WTC11 (cell line): Measurements from ENCODE around the gene INHBC.

Experiments used
- CREM ChIP-seq: sonication (generic); formaldehyde crosslinking; IDR thresholded peaks from 2 replicates; pipeline ENCODE4 v1.8.1; 2022; ENCODE audit warnings: mild to moderate bottlenecking, missing genetic modification reagents, moderate library complexity
- CTCF ChIP-seq: fragments of 200-600 bp; IDR thresholded peaks from 2 replicates; pipeline ENCODE4 v1.8.0; 2022; ENCODE audit warnings: antibody characterized with exemption
- HMGXB4 ChIP-seq: sonication (generic); formaldehyde crosslinking; IDR thresholded peaks from 2 replicates; pipeline ENCODE4 v1.8.1; 2023; ENCODE audit warnings: mild to moderate bottlenecking, moderate library complexity, missing genetic modification reagents
- NR3C1 ChIP-seq: sonication (generic); formaldehyde crosslinking; conservative IDR thresholded peaks from 2 replicates; pipeline ENCODE4 v1.8.1; 2023; ENCODE audit warnings: low read depth, mild to moderate bottlenecking, missing genetic modification reagents
- ZNF121 ChIP-seq: sonication (generic); formaldehyde crosslinking; IDR thresholded peaks from 2 replicates; pipeline ENCODE4 v1.8.0; 2023; ENCODE audit warnings: missing genetic modification reagents
- ZNF232 ChIP-seq: sonication (generic); formaldehyde crosslinking; IDR thresholded peaks from 2 replicates; pipeline ENCODE4 v1.8.0; 2022; ENCODE audit warnings: mild to moderate bottlenecking, missing genetic modification reagents
- ZNF512 ChIP-seq: sonication (generic); formaldehyde crosslinking; IDR thresholded peaks from 2 replicates; pipeline ENCODE4 v1.8.1; 2022; ENCODE audit warnings: missing genetic modification reagents, borderline replicate concordance
- TF ChIP-seq, protein P1 (sequence below): sonication (generic); formaldehyde crosslinking; IDR thresholded peaks from 2 replicates; pipeline ENCODE4 v1.8.0; 2022; ENCODE audit warnings: mild to moderate bottlenecking, missing genetic modification reagents
- TF ChIP-seq, protein P2 (sequence below): fragments of 250-450 bp; sonication (Bioruptor Pico); IDR thresholded peaks from 2 replicates; pipeline ENCODE4 v1.9.0; 2021; ENCODE audit warnings: moderate library complexity, mild to moderate bottlenecking, inconsistent platforms, borderline replicate concordance

DNA sequence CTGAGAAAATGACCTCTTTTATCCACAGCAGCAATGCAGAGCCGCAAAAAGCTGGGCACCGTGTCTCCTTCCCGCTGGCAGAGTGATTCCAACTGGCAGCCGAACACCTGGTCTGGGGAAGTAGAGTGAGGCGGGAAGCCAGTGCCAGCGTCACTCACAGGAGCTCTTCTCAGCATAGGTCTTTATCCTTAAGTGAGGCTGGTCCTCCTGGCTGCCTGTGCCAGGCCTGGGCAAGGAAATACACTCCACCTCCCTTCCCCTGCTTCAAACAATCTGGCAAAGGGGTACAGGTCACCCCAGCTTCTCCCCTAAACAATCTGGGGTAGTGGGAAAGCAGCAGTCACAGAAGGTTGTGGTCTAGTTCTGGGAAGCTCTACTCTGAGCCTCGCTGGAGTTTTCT, 40.3 kb downstream of the INHBC start:
- TF ChIP-seq ZNF512 (CRISPR knock-in tag) (no peak), ZNF121 (no peak), NR3C1 (CRISPR knock-in tag) (no peak), CREM (CRISPR knock-in tag) (no peak), CTCF (no peak), HMGXB4 (no peak), ZNF232 (CRISPR knock-in tag) (no peak)
- TF ChIP-seq, protein P1, sequence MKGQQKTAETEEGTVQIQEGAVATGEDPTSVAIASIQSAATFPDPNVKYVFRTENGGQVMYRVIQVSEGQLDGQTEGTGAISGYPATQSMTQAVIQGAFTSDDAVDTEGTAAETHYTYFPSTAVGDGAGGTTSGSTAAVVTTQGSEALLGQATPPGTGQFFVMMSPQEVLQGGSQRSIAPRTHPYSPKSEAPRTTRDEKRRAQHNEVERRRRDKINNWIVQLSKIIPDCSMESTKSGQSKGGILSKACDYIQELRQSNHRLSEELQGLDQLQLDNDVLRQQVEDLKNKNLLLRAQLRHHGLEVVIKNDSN = no peak
- TF ChIP-seq, protein P2, sequence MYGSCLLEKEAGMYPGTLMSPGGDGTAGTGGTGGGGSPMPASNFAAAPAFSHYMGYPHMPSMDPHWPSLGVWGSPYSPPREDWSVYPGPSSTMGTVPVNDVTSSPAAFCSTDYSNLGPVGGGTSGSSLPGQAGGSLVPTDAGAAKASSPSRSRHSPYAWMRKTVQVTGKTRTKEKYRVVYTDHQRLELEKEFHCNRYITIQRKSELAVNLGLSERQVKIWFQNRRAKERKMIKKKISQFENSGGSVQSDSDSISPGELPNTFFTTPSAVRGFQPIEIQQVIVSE = no peak
